ENCODE measurements around the gene ANAPC2. TPM values are rescaled to one million over a fixed set of nuclear protein-coding genes. Genes with fewer than 3 reads are reported as not detected.
A peak's percentile ranks its signal among the peaks of the same experiment; 100 is the strongest.

ANAPC2 gene
- total and polyA plus RNA-seq, 7 donors: 12.5 to 49.3 (median 23.2) TPM

DNA sequence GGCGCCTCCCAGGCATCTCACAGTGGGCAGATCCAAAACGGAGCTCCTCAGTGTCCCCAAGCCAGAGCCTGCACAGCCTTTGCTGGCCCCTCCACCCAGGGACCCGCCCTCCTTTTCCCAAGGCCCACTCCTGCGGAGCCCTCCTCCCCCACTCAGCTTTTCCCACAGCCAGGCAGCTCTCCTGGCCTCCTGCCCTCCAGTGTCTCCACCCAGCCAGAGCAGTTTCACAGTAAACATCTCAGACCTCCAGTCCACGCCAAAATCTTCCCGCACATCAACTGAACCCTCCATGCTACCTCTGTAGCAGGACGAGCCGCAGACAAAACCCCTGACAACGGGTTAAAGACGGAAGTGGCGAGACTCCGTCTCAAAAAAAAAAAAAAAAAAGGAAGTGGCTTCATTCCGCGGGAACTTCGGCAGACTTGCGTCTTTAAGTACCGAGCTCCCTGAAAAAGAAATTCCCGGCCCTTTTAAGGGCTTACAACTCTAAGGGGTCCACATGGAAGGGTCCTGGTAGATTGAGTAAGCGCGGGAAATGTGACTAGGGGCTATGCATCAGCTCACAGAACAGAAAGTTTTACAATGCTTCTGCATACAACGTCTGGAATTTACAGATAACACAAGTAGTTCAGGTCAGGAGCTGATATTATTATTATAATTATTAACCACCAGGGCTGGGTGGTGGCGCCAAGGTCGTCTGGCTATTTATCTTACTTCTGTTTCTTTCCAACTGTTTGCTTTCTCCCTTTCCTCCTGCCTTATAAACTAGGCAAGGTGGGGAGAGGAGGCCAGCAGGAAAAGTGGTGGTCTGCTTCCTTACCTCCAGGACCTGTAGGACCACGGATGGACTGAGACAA, 60.8 kb downstream of the ANAPC2 start:
- H3K27ac ChIP-seq: peak overlapping the region; percentile 4 to 63 (median 32)
- DNase-seq: no peak
- intact Hi-C loops (cut with DNase I): loop anchor here (5.0 kb wide), 1 partner anchor 60 kb away; the partner anchor contains the start of genes ANAPC2 and SSNA1
- peak overlapping the region in 2 of 4 donors; percentile 9 to 17 for H3K4me3 ChIP-seq
- TF ChIP-seq POLR2AphosphoS5 (IDR thresholded peaks at IDR 0.05): no peak
- no peak for TF ChIP-seq POLR2A (IDR thresholded peaks at IDR 0.05)
- no peak for TF ChIP-seq EP300 (IDR thresholded peaks at IDR 0.05)
- TF ChIP-seq, protein P1, sequence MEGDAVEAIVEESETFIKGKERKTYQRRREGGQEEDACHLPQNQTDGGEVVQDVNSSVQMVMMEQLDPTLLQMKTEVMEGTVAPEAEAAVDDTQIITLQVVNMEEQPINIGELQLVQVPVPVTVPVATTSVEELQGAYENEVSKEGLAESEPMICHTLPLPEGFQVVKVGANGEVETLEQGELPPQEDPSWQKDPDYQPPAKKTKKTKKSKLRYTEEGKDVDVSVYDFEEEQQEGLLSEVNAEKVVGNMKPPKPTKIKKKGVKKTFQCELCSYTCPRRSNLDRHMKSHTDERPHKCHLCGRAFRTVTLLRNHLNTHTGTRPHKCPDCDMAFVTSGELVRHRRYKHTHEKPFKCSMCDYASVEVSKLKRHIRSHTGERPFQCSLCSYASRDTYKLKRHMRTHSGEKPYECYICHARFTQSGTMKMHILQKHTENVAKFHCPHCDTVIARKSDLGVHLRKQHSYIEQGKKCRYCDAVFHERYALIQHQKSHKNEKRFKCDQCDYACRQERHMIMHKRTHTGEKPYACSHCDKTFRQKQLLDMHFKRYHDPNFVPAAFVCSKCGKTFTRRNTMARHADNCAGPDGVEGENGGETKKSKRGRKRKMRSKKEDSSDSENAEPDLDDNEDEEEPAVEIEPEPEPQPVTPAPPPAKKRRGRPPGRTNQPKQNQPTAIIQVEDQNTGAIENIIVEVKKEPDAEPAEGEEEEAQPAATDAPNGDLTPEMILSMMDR (IDR thresholded peaks at IDR 0.05): no peak
- peaks cover 0 to 16% (median 0%) of the 10 kb centered on the region in 3 donors for H3K27me3 ChIP-seq
- no peaks in the 10 kb centered on the region for H3K36me3 ChIP-seq
- H3K9me3 ChIP-seq: peaks cover 0 to 7% (median 4%) of the 10 kb centered on the region in 4 donors
- H3K4me1 ChIP-seq: peaks cover 0 to 31% (median 23%) of the 10 kb centered on the region in 4 donors
- WGBS, 2 donors: 9 to 15% methylated on average over 24 of the region's 24 CpGs

DNA sequence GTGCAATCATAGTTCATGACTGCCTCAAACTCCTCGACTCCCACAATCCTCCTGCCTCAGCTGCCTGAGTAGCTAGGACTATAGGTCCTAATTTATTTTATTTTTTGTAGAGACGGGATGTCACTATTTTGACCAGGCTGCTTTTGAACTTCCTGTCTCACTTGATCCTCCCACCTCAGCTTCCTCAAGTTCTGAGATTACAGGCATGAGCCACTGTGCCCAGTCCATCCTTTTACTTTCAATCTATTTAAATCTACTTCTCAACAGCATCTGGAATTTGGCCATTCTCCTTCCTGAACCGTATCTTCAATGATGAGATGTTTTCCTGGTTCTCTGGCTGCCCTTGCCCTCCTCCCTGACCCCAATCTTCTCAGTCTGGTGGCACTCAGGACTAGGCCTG, 61.6 kb downstream of the ANAPC2 start:
- DNase-seq: no peak
- peak overlapping the region in 2 of 4 donors; percentile 42 to 63 for H3K27ac ChIP-seq
- H3K9me3 ChIP-seq: peaks cover 0 to 7% (median 4%) of the 10 kb centered on the region in 4 donors
- H3K27me3 ChIP-seq: peaks cover 0 to 12% (median 0%) of the 10 kb centered on the region in 3 donors
- no peaks in the 10 kb centered on the region for H3K36me3 ChIP-seq
- H3K4me3 ChIP-seq: no peak overlapping the region
- intact Hi-C loops (cut with DNase I): loop anchor here (5.0 kb wide), 1 partner anchor 61 kb away; the partner anchor contains the start of genes ANAPC2 and SSNA1
- no peak for TF ChIP-seq POLR2A (IDR thresholded peaks at IDR 0.05)
- TF ChIP-seq POLR2AphosphoS5 (IDR thresholded peaks at IDR 0.05): no peak
- TF ChIP-seq, protein P1 (IDR thresholded peaks at IDR 0.05): no peak
- TF ChIP-seq EP300 (IDR thresholded peaks at IDR 0.05): no peak
- peaks cover 0 to 33% (median 23%) of the 10 kb centered on the region in 4 donors for H3K4me1 ChIP-seq
- 28 to 55% methylated on average over 3 of the region's 3 CpGs for WGBS, 2 donors

Small RNA genes lying within 50 kb of the gene (small RNA-seq; reads per million reads assigned to genes)
- 0 reads per million in 3 donors for gene MIR3621

Other genes starting within 250 kb of the ANAPC2 start
Only the 30 nearest of the 33 such genes appear.
- 10 to 100 TPM; 11.8 to 36.6 (median 32.4) TPM for gene PTGDS, start 211.1 kb downstream of the ANAPC2 start, total RNA-seq
- gene PTGDS, start 211.1 kb downstream of the ANAPC2 start, polyA plus RNA-seq: 100 to 1,000 TPM in 1 of 3 donors, 10 to 100 TPM in 1, 1 to 10 TPM in 1; 8.3 to 218 (median 24.0) TPM
- gene LCNL1, start 205.6 kb downstream of the ANAPC2 start, total RNA-seq: 1 to 10 TPM in 1 of 4 donors, under 1 TPM in 3; 0.14 to 1.1 (median 0.43) TPM
- gene LCNL1, start 205.6 kb downstream of the ANAPC2 start, polyA plus RNA-seq: under 1 TPM in 1 of 3 donors, not detected in 2; 0.50 TPM
- 10 to 100 TPM; 28.0 to 38.0 (median 36.2) TPM for gene PAXX, start 196.1 kb downstream of the ANAPC2 start, total RNA-seq
- gene PAXX, start 196.1 kb downstream of the ANAPC2 start, polyA plus RNA-seq: 10 to 100 TPM; 28.4 to 80.9 (median 40.8) TPM
- gene CLIC3, start 192.0 kb downstream of the ANAPC2 start, total RNA-seq: 1 to 10 TPM in 1 of 4 donors, not detected in 3; 1.4 TPM
- 1 to 10 TPM in 1 of 3 donors, not detected in 2; 4.7 TPM for gene CLIC3, start 192.0 kb downstream of the ANAPC2 start, polyA plus RNA-seq
- gene ABCA2, start 160.3 kb downstream of the ANAPC2 start, total RNA-seq: 10 to 100 TPM in 3 of 4 donors, 1 to 10 TPM in 1; 9.2 to 19.7 (median 13.2) TPM
- 10 to 100 TPM in 1 of 3 donors, 1 to 10 TPM in 2; 6.0 to 28.6 (median 9.0) TPM for gene ABCA2, start 160.3 kb downstream of the ANAPC2 start, polyA plus RNA-seq
- 1 to 10 TPM in 1 of 4 donors, under 1 TPM in 2, not detected in 1; 0.36 to 1.3 (median 0.41) TPM for gene FUT7, start 156.5 kb downstream of the ANAPC2 start, total RNA-seq
- 1 to 10 TPM in 1 of 3 donors, not detected in 2; 1.3 TPM for gene FUT7, start 156.5 kb downstream of the ANAPC2 start, polyA plus RNA-seq
- 100 to 1,000 TPM in 1 of 4 donors, 10 to 100 TPM in 3; 21.4 to 101 (median 42.4) TPM for gene NPDC1, start 142.4 kb downstream of the ANAPC2 start, total RNA-seq
- gene NPDC1, start 142.4 kb downstream of the ANAPC2 start, polyA plus RNA-seq: 100 to 1,000 TPM in 1 of 3 donors, 10 to 100 TPM in 2; 47.9 to 118 (median 91.9) TPM
- gene ENTPD2, start 134.5 kb downstream of the ANAPC2 start, total RNA-seq: 1 to 10 TPM in 3 of 4 donors, not detected in 1; 1.2 to 2.2 (median 2.1) TPM
- 1 to 10 TPM in 2 of 3 donors, under 1 TPM in 1; 0.92 to 6.4 (median 3.0) TPM for gene ENTPD2, start 134.5 kb downstream of the ANAPC2 start, polyA plus RNA-seq
- under 1 TPM in 1 of 4 donors, not detected in 3; 0.81 TPM for gene SAPCD2, start 118.0 kb downstream of the ANAPC2 start, total RNA-seq
- gene SAPCD2, start 118.0 kb downstream of the ANAPC2 start, polyA plus RNA-seq: 10 to 100 TPM in 1 of 3 donors, 1 to 10 TPM in 2; 3.6 to 16.4 (median 3.7) TPM
- gene UAP1L1, start 111.0 kb downstream of the ANAPC2 start, total RNA-seq: 1 to 10 TPM; 2.9 to 9.1 (median 4.8) TPM
- 1 to 10 TPM; 4.2 to 9.6 (median 6.0) TPM for gene UAP1L1, start 111.0 kb downstream of the ANAPC2 start, polyA plus RNA-seq
- gene MAN1B1, start 101.6 kb downstream of the ANAPC2 start, total RNA-seq: 10 to 100 TPM; 27.8 to 34.9 (median 28.7) TPM
- 10 to 100 TPM; 12.0 to 52.0 (median 14.1) TPM for gene MAN1B1, start 101.6 kb downstream of the ANAPC2 start, polyA plus RNA-seq
- 100 to 1,000 TPM in 2 of 4 donors, 10 to 100 TPM in 2; 88.5 to 140 (median 111) TPM for gene DPP7, start 73.8 kb downstream of the ANAPC2 start, total RNA-seq
- gene DPP7, start 73.8 kb downstream of the ANAPC2 start, polyA plus RNA-seq: 100 to 1,000 TPM in 1 of 3 donors, 10 to 100 TPM in 2; 26.6 to 158 (median 36.6) TPM
- 1 to 10 TPM in 1 of 4 donors, under 1 TPM in 3; 0.16 to 1.1 (median 0.38) TPM for gene GRIN1, start 49.4 kb downstream of the ANAPC2 start, total RNA-seq
- gene GRIN1, start 49.4 kb downstream of the ANAPC2 start, polyA plus RNA-seq: under 1 TPM in 1 of 3 donors, not detected in 2; 0.69 TPM
- under 1 TPM in 1 of 4 donors, not detected in 3; 0.68 TPM for gene LRRC26, start 18.5 kb downstream of the ANAPC2 start, total RNA-seq
- 1 to 10 TPM; 1.2 to 6.3 (median 1.4) TPM for gene LRRC26, start 18.5 kb downstream of the ANAPC2 start, polyA plus RNA-seq
- not detected for gene TMEM210, start 16.5 kb downstream of the ANAPC2 start, total RNA-seq
- gene TMEM210, start 16.5 kb downstream of the ANAPC2 start, polyA plus RNA-seq: under 1 TPM in 1 of 3 donors, not detected in 2; 0.12 TPM
- gene SSNA1, start 116 bp upstream of the ANAPC2 start, total RNA-seq: 100 to 1,000 TPM in 1 of 4 donors, 10 to 100 TPM in 3; 39.6 to 122 (median 76.3) TPM
- 100 to 1,000 TPM in 2 of 3 donors, 10 to 100 TPM in 1; 93.2 to 112 (median 105) TPM for gene SSNA1, start 116 bp upstream of the ANAPC2 start, polyA plus RNA-seq
- 1 to 10 TPM; 3.0 to 4.6 (median 3.8) TPM for gene TPRN, start 12.2 kb upstream of the ANAPC2 start, total RNA-seq
- 10 to 100 TPM; 64.9 to 80.5 (median 78.1) TPM for gene TPRN, start 12.2 kb upstream of the ANAPC2 start, polyA plus RNA-seq
- 10 to 100 TPM; 24.8 to 33.4 (median 29.1) TPM for gene TMEM203, start 17.1 kb upstream of the ANAPC2 start, total RNA-seq
- 10 to 100 TPM; 27.5 to 42.0 (median 38.4) TPM for gene TMEM203, start 17.1 kb upstream of the ANAPC2 start, polyA plus RNA-seq
- gene NDOR1, start 17.1 kb upstream of the ANAPC2 start, total RNA-seq: 10 to 100 TPM in 1 of 4 donors, 1 to 10 TPM in 3; 3.8 to 12.7 (median 5.1) TPM
- 10 to 100 TPM in 1 of 3 donors, 1 to 10 TPM in 2; 5.4 to 20.2 (median 6.0) TPM for gene NDOR1, start 17.1 kb upstream of the ANAPC2 start, polyA plus RNA-seq
- 1 to 10 TPM in 2 of 4 donors, under 1 TPM in 1, not detected in 1; 0.54 to 1.9 (median 1.1) TPM for gene RNF208, start 33.7 kb upstream of the ANAPC2 start, total RNA-seq
- 1 to 10 TPM; 4.8 to 8.8 (median 5.5) TPM for gene RNF208, start 33.7 kb upstream of the ANAPC2 start, polyA plus RNA-seq
- under 1 TPM in 1 of 4 donors, not detected in 3; 0.33 TPM for gene CYSRT1, start 36.6 kb upstream of the ANAPC2 start, total RNA-seq
- gene CYSRT1, start 36.6 kb upstream of the ANAPC2 start, polyA plus RNA-seq: 1 to 10 TPM in 1 of 3 donors, under 1 TPM in 1, not detected in 1; 0.54 to 1.2 TPM
- not detected for gene RNF224, start 38.9 kb upstream of the ANAPC2 start, total RNA-seq
- gene RNF224, start 38.9 kb upstream of the ANAPC2 start, polyA plus RNA-seq: under 1 TPM in 1 of 3 donors, not detected in 2; 0.04 TPM
- gene SLC34A3, start 42.3 kb upstream of the ANAPC2 start, total RNA-seq: not detected
- not detected for gene SLC34A3, start 42.3 kb upstream of the ANAPC2 start, polyA plus RNA-seq
- 100 to 1,000 TPM; 141 to 196 (median 164) TPM for gene TUBB4B, start 52.7 kb upstream of the ANAPC2 start, total RNA-seq
- 100 to 1,000 TPM; 292 to 505 (median 444) TPM for gene TUBB4B, start 52.7 kb upstream of the ANAPC2 start, polyA plus RNA-seq
- gene STPG3, start 62.7 kb upstream of the ANAPC2 start, total RNA-seq: not detected
- gene STPG3, start 62.7 kb upstream of the ANAPC2 start, polyA plus RNA-seq: not detected
- gene NELFB, start 66.8 kb upstream of the ANAPC2 start, total RNA-seq: 10 to 100 TPM; 24.7 to 36.5 (median 33.2) TPM
- gene NELFB, start 66.8 kb upstream of the ANAPC2 start, polyA plus RNA-seq: 10 to 100 TPM; 41.6 to 70.5 (median 45.0) TPM
- gene TOR4A, start 89.2 kb upstream of the ANAPC2 start, total RNA-seq: 1 to 10 TPM; 3.8 to 4.3 (median 3.9) TPM
- 10 to 100 TPM in 1 of 3 donors, 1 to 10 TPM in 2; 5.1 to 33.0 (median 6.6) TPM for gene TOR4A, start 89.2 kb upstream of the ANAPC2 start, polyA plus RNA-seq
- gene NRARP, start 113.7 kb upstream of the ANAPC2 start, total RNA-seq: 1 to 10 TPM in 3 of 4 donors, not detected in 1; 1.8 to 2.9 (median 2.8) TPM
- 10 to 100 TPM; 20.4 to 24.7 (median 24.0) TPM for gene NRARP, start 113.7 kb upstream of the ANAPC2 start, polyA plus RNA-seq
- gene EXD3, start 234.6 kb upstream of the ANAPC2 start, total RNA-seq: 10 to 100 TPM in 2 of 4 donors, 1 to 10 TPM in 2; 8.9 to 25.5 (median 11.8) TPM
- 10 to 100 TPM; 18.0 to 29.7 (median 26.6) TPM for gene EXD3, start 234.6 kb upstream of the ANAPC2 start, polyA plus RNA-seq
- gene NOXA1, start 234.8 kb upstream of the ANAPC2 start, total RNA-seq: 1 to 10 TPM; 1.4 to 3.3 (median 2.9) TPM
- 10 to 100 TPM; 15.0 to 16.4 (median 15.4) TPM for gene NOXA1, start 234.8 kb upstream of the ANAPC2 start, polyA plus RNA-seq

Measured in sigmoid colon (tissue), 7 donors.